ENCODE measurements around the gene C17orf67.

DNA sequence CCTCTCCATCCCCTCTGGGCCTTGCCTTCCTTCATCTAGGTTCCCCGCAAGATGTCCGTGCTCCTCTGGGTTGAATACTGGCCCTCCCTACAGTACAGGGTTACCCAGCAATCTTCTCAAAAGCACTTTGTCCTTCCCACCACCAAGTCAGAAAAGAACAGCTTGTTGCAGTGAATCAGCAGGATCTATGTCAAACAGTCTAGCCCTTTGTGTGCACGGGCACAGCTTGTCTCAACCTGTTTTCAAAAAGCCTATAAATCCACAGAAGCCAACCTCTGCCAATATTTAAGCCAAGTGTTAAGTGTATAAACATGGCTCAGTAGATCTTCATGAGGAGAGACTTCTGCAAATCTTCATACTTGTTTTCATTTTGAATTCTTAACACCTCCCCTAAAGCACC is 25.2 kb downstream of the C17orf67 start:
- TF ChIP-seq POLR2AphosphoS5 (IDR thresholded peaks at IDR 0.05) (no peak), CTCF (IDR thresholded peaks at IDR 0.05) (no peak)
